Tibial artery (tissue), 4 donors: ENCODE results near the gene POLD2.

ENCODE experiments used
- DNase-seq, 2 donors: peaks; one replicate each; pipeline ENCODE4 v3.0.0-alpha.2; 2019
- H3K27ac ChIP-seq, 2 donors: fragments of 200-600 bp; sonication (generic) in 1 of 2; 1 replicate in 1 of 2; 2 replicates in 1 of 2; pipeline ENCODE4 v1.5.1; 2018 to 2019; ENCODE audit warnings: mild to moderate bottlenecking in 1 of 2
- H3K27me3 ChIP-seq, 2 donors: fragments of 200-600 bp; sonication (generic) in 1 of 2; one replicate each; pipeline versions ENCODE4 v1.5.1 to v1.6.0; 2016 to 2019
- H3K36me3 ChIP-seq, 3 donors: fragments of 200-600 bp; sonication (generic) in 2 of 3; one replicate each; pipeline ENCODE4 v1.5.1; 2016 to 2019; ENCODE audit warnings: mild to moderate bottlenecking in 2 of 3
- H3K4me1 ChIP-seq, 4 donors: fragments of 200-600 bp; sonication (generic) in 2 of 4; 1 replicate in 3 of 4; 2 replicates in 1 of 4; pipeline ENCODE4 v1.5.1; 2016 to 2019
- H3K4me3 ChIP-seq, 2 donors: fragments of 200-600 bp; sonication (generic) in 1 of 2; 1 replicate in 1 of 2; 2 replicates in 1 of 2; pipeline ENCODE4 v1.5.1; 2018 to 2019; ENCODE audit warnings: mild to moderate bottlenecking in 2 of 2
- H3K9me3 ChIP-seq, 3 donors: fragments of 200-600 bp; sonication (generic) in 1 of 3; one replicate each; pipeline ENCODE4 v1.5.1; 2016 to 2019
- CTCF ChIP-seq, 2 experiments: fragments of 200-600 bp in 1 of 2; fragments of 450-650 bp in 1 of 2; IDR thresholded peaks; one replicate each; pipeline ENCODE4 v1.5.1; 2017 to 2019; ENCODE audit warnings: antibody characterized with exemption in 2 of 2, mild to moderate bottlenecking in 1 of 2, moderate library complexity in 1 of 2
- intact Hi-C: fragments of 100-400 bp; cut with DNase I; formaldehyde crosslinking; loops from one replicate; pipeline ENCODE4 v1.15.0; 2023; ENCODE audit warnings: low total_unique reads

Gene POLD2

GRCh38 chr7:44120395-44120794, 3.0 kb downstream of the POLD2 start:
- Histone ChIP-seq H3K4me3 (no peak overlapping the region), H3K27me3 (no peaks in the 10 kb centered on the region), H3K27ac (no peak overlapping the region), H3K36me3 (peaks cover 0 to 65% (median 35%) of the 10 kb centered on the region in 3 donors), H3K4me1 (peaks cover 0 to 27% (median 17%) of the 10 kb centered on the region in 4 donors), H3K9me3 (no peaks in the 10 kb centered on the region)
- intact Hi-C loops: no loop called here
- TF ChIP-seq CTCF (IDR thresholded peaks at IDR 0.05): no peak
- no peak for DNase-seq

- intact Hi-C loops: loop anchor here (5.0 kb wide), 1 partner anchor 43 kb away; no protein-coding TSS in a partner anchor
- Histone ChIP-seq H3K9me3 (no peaks in the 10 kb centered on the region), H3K36me3 (peaks cover 0 to 70% (median 35%) of the 10 kb centered on the region in 3 donors), H3K4me3 (no peak overlapping the region), H3K27ac (no peak overlapping the region), H3K4me1 (peaks cover 0 to 32% (median 21%) of the 10 kb centered on the region in 4 donors), H3K27me3 (no peaks in the 10 kb centered on the region)
- no peak for TF ChIP-seq CTCF (IDR thresholded peaks at IDR 0.05)
- DNase-seq: no peak
Measured at GRCh38 chr7:44119829-44120380, 3.4 kb downstream of the POLD2 start.

GRCh38 chr7:44117801-44118429, 5.4 kb downstream of the POLD2 start:
- H3K27ac ChIP-seq: no peak overlapping the region
- H3K36me3 ChIP-seq: peaks cover 6 to 90% (median 54%) of the 10 kb centered on the region in 3 donors
- no peaks in the 10 kb centered on the region for H3K9me3 ChIP-seq
- H3K4me3 ChIP-seq: no peak overlapping the region
- no peak for TF ChIP-seq CTCF (IDR thresholded peaks at IDR 0.05)
- no peaks in the 10 kb centered on the region for H3K27me3 ChIP-seq
- H3K4me1 ChIP-seq: peaks cover 0 to 38% (median 32%) of the 10 kb centered on the region in 4 donors
- no peak for DNase-seq
- intact Hi-C loops: loop anchor here (5.0 kb wide), 1 partner anchor 41 kb away; no protein-coding TSS in a partner anchor

GRCh38 chr7:44116789-44117666, 6.3 kb downstream of the POLD2 start:
- Histone ChIP-seq H3K36me3 (peaks cover 6 to 98% (median 63%) of the 10 kb centered on the region in 3 donors), H3K27ac (no peak overlapping the region), H3K4me3 (no peak overlapping the region), H3K27me3 (no peaks in the 10 kb centered on the region), H3K4me1 (peaks cover 0 to 38% (median 32%) of the 10 kb centered on the region in 4 donors), H3K9me3 (no peaks in the 10 kb centered on the region)
- no peak for TF ChIP-seq CTCF (IDR thresholded peaks at IDR 0.05)
- DNase-seq: no peak
- intact Hi-C loops: loop anchor here (5.0 kb wide), 1 partner anchor 40 kb away; no protein-coding TSS in a partner anchor

- Histone ChIP-seq H3K4me3 (no peak overlapping the region), H3K4me1 (peaks cover 0 to 38% (median 33%) of the 10 kb centered on the region in 4 donors), H3K27ac (peak overlapping the region; percentile 98 to 100), H3K27me3 (no peaks in the 10 kb centered on the region), H3K9me3 (no peaks in the 10 kb centered on the region), H3K36me3 (peaks cover 12 to 100% (median 68%) of the 10 kb centered on the region in 3 donors)
- no peak for TF ChIP-seq CTCF (IDR thresholded peaks at IDR 0.05)
- intact Hi-C loops: loop anchor here (5.0 kb wide), 1 partner anchor 39 kb away; no protein-coding TSS in a partner anchor
- no peak for DNase-seq
Measured at GRCh38 chr7:44116087-44116788, 7.1 kb downstream of the POLD2 start.
